HK-2 (cell line): ENCODE data around the gene SLFN12L.

Experiments
- DNase-seq: peaks from one replicate; pipeline ENCODE4 v3.0.0-alpha.2; 2018; ENCODE audit not compliant: unreplicated experiment

The SLFN12L gene

GRCh38 chr17:35432176-35433074 lies 105.1 kb downstream of the SLFN12L start, which contains the start of gene SLFN12:
Gene SLFN12 (minus strand): TSS chr17:35432500. CDS start chr17:35423028, 9,472 bp downstream.
- DNase-seq = peak; percentile 57

- DNase-seq = no peak
These were observed 107.8 kb downstream of the SLFN12L start for GRCh38 chr17:35429702-35430101.

GRCh38 chr17:35428229-35428628 lies 109.2 kb downstream of the SLFN12L start:
- no peak for DNase-seq

GRCh38 chr17:35423761-35424160 lies 113.7 kb downstream of the SLFN12L start:
- no peak for DNase-seq
